Transverse colon (tissue), 4 donors: ENCODE data around the gene GHRHR. TPM values are rescaled to one million over a fixed set of nuclear protein-coding genes. Genes with fewer than 3 reads are reported as not detected.

Source experiments
- DNase-seq: peaks from one replicate; pipeline ENCODE4 v3.0.0-alpha.2; 2019
- H3K27ac ChIP-seq, 4 donors: fragments of 200-600 bp; sonication (generic); 2 replicates each; pipeline ENCODE4 v1.5.1; 2016 to 2018; ENCODE audit warnings: inconsistent platforms in 4 of 4
- H3K27me3 ChIP-seq: fragments of 200-600 bp; sonication (generic); 2 replicates; pipeline ENCODE4 v1.5.1; 2017; ENCODE audit warnings: inconsistent platforms
- H3K36me3 ChIP-seq, 4 donors: fragments of 200-600 bp; sonication (generic); 2 replicates each; pipeline ENCODE4 v1.5.1; 2017 to 2019; ENCODE audit warnings: inconsistent platforms in 4 of 4
- H3K4me1 ChIP-seq, 4 donors: fragments of 200-600 bp; sonication (generic); 2 replicates each; pipeline ENCODE4 v1.5.1; 2017 to 2020; ENCODE audit warnings: inconsistent platforms in 4 of 4
- H3K4me3 ChIP-seq, 4 donors: fragments of 200-600 bp; sonication (generic); 1 replicate in 1 of 4; 2 replicates in 3 of 4; pipeline versions ENCODE4 v1.5.1 to v1.6.1; 2017 to 2019; ENCODE audit warnings: inconsistent platforms in 4 of 4
- H3K9me3 ChIP-seq, 2 donors: fragments of 200-600 bp; sonication (generic); 2 replicates each; pipeline ENCODE4 v1.5.1; 2017 to 2019; ENCODE audit warnings: inconsistent platforms in 2 of 2
- CTCF ChIP-seq, 5 experiments: fragments of 200-600 bp in 3 of 5; fragments of 450-650 bp in 2 of 5; sonication (generic) in 3 of 5; IDR thresholded peaks; 1 replicate in 2 of 5; 2 replicates in 3 of 5; pipeline ENCODE4 v1.5.1; 2016 to 2017; ENCODE audit warnings: antibody characterized with exemption in 5 of 5, inconsistent platforms in 3 of 5, mild to moderate bottlenecking in 2 of 5, moderate library complexity in 1 of 5
- EP300 ChIP-seq: sonication (generic); formaldehyde crosslinking; IDR thresholded peaks from one replicate; pipeline ENCODE4 v1.6.1; 2017; ENCODE audit warnings: antibody characterized with exemption, low read depth
- POLR2A ChIP-seq: fragments of 450-650 bp; IDR thresholded peaks from one replicate; pipeline ENCODE4 v1.6.1; 2016; ENCODE audit warnings: antibody characterized with exemption, mild to moderate bottlenecking, moderate library complexity
- POLR2AphosphoS5 ChIP-seq, 3 donors: sonication (generic); formaldehyde crosslinking; IDR thresholded peaks; one replicate each; pipeline ENCODE4 v1.6.1; 2016; ENCODE audit warnings: antibody characterized with exemption in 3 of 3
- WGBS, 2 donors: methylation state at CpG; one replicate each; pipeline ENCODE4 v1.1.5; 2018; ENCODE audit warnings: low coverage in 1 of 2; 5-methylcytosine and 5-hydroxymethylcytosine counted together
- in situ Hi-C, 4 donors: fragments of 200-750 bp; cut with MboI; loops; one replicate each; pipeline versions ENCODE4 v1.15.0 to v1.15.1; 2017; ENCODE audit warnings: low sequenced_read_pairs in 3 of 4, low pct_ligation_motif_present in 1 of 4, low pct_unique_long_range_greater_than_20kb in 1 of 4
- intact Hi-C: fragments of 100-400 bp; cut with DNase I; formaldehyde crosslinking; loops from one replicate; pipeline ENCODE4 v1.15.1; 2023; ENCODE audit warnings: low total_unique reads
- total RNA-seq, 4 donors: library from RNA; depleted of rRNA; stranded (reverse); fragments of >200 nt; gene quantifications; one replicate each; pipeline ENCODE4 v1.1.0, GENCODE V29; 2016

The GHRHR gene
- total RNA-seq, 4 donors from 2014 or later, result not detected

GRCh38 chr7:31019509-31019908 is 55.8 kb downstream of the GHRHR start:
- H3K27me3 ChIP-seq, result no peaks in the 10 kb centered on the region
- DNase-seq, result no peak
- no peak overlapping the region for H3K4me3 ChIP-seq
- H3K4me1 ChIP-seq, result no peaks in the 10 kb centered on the region
- no peak overlapping the region for H3K27ac ChIP-seq
- in situ Hi-C loops (no loop called here), intact Hi-C loops (no loop called here)
- no peaks in the 10 kb centered on the region for H3K9me3 ChIP-seq
- TF ChIP-seq CTCF (IDR thresholded peaks at IDR 0.05), result no peak
- TF ChIP-seq EP300, result no peak
- TF ChIP-seq POLR2AphosphoS5 (IDR thresholded peaks at IDR 0.05), result no peak
- no peak for TF ChIP-seq POLR2A
- H3K36me3 ChIP-seq, result no peaks in the 10 kb centered on the region
- 62% methylated on average over 1 of the region's 1 CpG; no CpG with 5 or more reads in 1 of the 2 donors for WGBS, 2 donors

GRCh38 chr7:31020161-31020560 is 56.4 kb downstream of the GHRHR start:
- WGBS, 2 donors, result 81% methylated on average over 3 of the region's 3 CpGs; no CpG with 5 or more reads in 1 of the 2 donors
- Histone ChIP-seq H3K4me3 (no peak overlapping the region), H3K27me3 (no peaks in the 10 kb centered on the region), H3K36me3 (no peaks in the 10 kb centered on the region), H3K9me3 (no peaks in the 10 kb centered on the region), H3K4me1 (no peaks in the 10 kb centered on the region), H3K27ac (no peak overlapping the region)
- in situ Hi-C loops (no loop called here), intact Hi-C loops (no loop called here)
- TF ChIP-seq CTCF (IDR thresholded peaks at IDR 0.05) (no peak), POLR2AphosphoS5 (IDR thresholded peaks at IDR 0.05) (no peak), POLR2A (no peak), EP300 (no peak)
- DNase-seq, result no peak

GRCh38 chr7:31020652-31021051 is 56.9 kb downstream of the GHRHR start:
- H3K4me3 ChIP-seq, result no peak overlapping the region
- no peaks in the 10 kb centered on the region for H3K27me3 ChIP-seq
- TF ChIP-seq EP300 (no peak), CTCF (IDR thresholded peaks at IDR 0.05) (no peak), POLR2A (no peak), POLR2AphosphoS5 (IDR thresholded peaks at IDR 0.05) (no peak)
- intact Hi-C loops, result no loop called here
- whole genome bisulfite sequencing, 2 donors, result 60 to 65% methylated on average over 1 to 3 of the region's 3 CpGs
- in situ Hi-C loops, result no loop called here
- H3K4me1 ChIP-seq, result no peaks in the 10 kb centered on the region
- H3K9me3 ChIP-seq, result no peaks in the 10 kb centered on the region
- no peak for DNase-seq
- H3K36me3 ChIP-seq, result no peaks in the 10 kb centered on the region
- no peak overlapping the region for H3K27ac ChIP-seq

GRCh38 chr7:31022117-31022516 is 58.4 kb downstream of the GHRHR start:
- TF ChIP-seq POLR2A (no peak), POLR2AphosphoS5 (IDR thresholded peaks at IDR 0.05) (no peak), CTCF (IDR thresholded peaks at IDR 0.05) (no peak), EP300 (no peak)
- H3K4me3 ChIP-seq, result no peak overlapping the region
- H3K4me1 ChIP-seq, result peaks cover 0 to 7% (median 0%) of the 10 kb centered on the region in 4 donors
- no peaks in the 10 kb centered on the region for H3K9me3 ChIP-seq
- WGBS, 2 donors, result 75 to 91% methylated on average over 2 to 4 of the region's 4 CpGs
- H3K27ac ChIP-seq, result no peak overlapping the region
- H3K36me3 ChIP-seq, result no peaks in the 10 kb centered on the region
- in situ Hi-C loops (no loop called here), intact Hi-C loops (no loop called here)
- H3K27me3 ChIP-seq, result no peaks in the 10 kb centered on the region
- DNase-seq, result no peak
